GM23248 (cell line): ENCODE results near the gene STX10. TPM values are rescaled to one million over a fixed set of nuclear protein-coding genes. Genes with fewer than 3 reads are reported as not detected.
"Not testable (repeated sequence)": the region's sequence is repeated elsewhere in the genome, so short reads cannot be mapped to it uniquely, and the experiment has no call there.

Source experiments
- DNase-seq: peaks from one replicate; pipeline ENCODE4 v3.0.0-alpha.2; 2015
- H2AFZ ChIP-seq: fragments of 200-600 bp; sonication (generic); 2 replicates; pipeline ENCODE4 v1.6.1; 2016; ENCODE audit warnings: antibody characterized with exemption
- H3F3A ChIP-seq: fragments of 200-600 bp; sonication (generic); 2 replicates; pipeline ENCODE4 v1.6.1; 2016; ENCODE audit warnings: mild to moderate bottlenecking, antibody characterized with exemption, mixed run types; ENCODE audit not compliant: insufficient read depth
- H3K27ac ChIP-seq: fragments of 200-600 bp; sonication (generic); 2 replicates; pipeline ENCODE4 v1.5.1; 2016; ENCODE audit warnings: mild to moderate bottlenecking
- H3K27me3 ChIP-seq: fragments of 200-600 bp; sonication (generic); replicated peaks from 2 replicates; pipeline ENCODE4 v1.6.1; 2016; ENCODE audit warnings: mild to moderate bottlenecking; ENCODE audit not compliant: insufficient read depth
- H3K36me3 ChIP-seq: fragments of 200-600 bp; sonication (generic); 2 replicates; pipeline ENCODE4 v1.6.1; 2016; ENCODE audit warnings: low read depth, mild to moderate bottlenecking
- H3K4me1 ChIP-seq: fragments of 200-600 bp; sonication (generic); 2 replicates; pipeline ENCODE4 v1.6.1; 2016; ENCODE audit warnings: mild to moderate bottlenecking; ENCODE audit not compliant: insufficient read depth
- H3K4me2 ChIP-seq: fragments of 200-600 bp; sonication (generic); one replicate; pipeline ENCODE4 v1.6.1; 2016; ENCODE audit warnings: mild to moderate bottlenecking; ENCODE audit not compliant: unreplicated experiment
- H3K4me3 ChIP-seq: fragments of 200-600 bp; sonication (generic); 2 replicates; pipeline ENCODE4 v1.5.1; 2016; ENCODE audit warnings: mild to moderate bottlenecking
- H3K79me2 ChIP-seq: fragments of 200-600 bp; sonication (generic); 2 replicates; pipeline ENCODE4 v1.6.1; 2016; ENCODE audit warnings: mild to moderate bottlenecking; ENCODE audit not compliant: insufficient read depth
- H3K9ac ChIP-seq: fragments of 200-600 bp; sonication (generic); 2 replicates; pipeline ENCODE4 v1.6.1; 2016; ENCODE audit warnings: mild to moderate bottlenecking
- H3K9me2 ChIP-seq: fragments of 200-600 bp; sonication (generic); 2 replicates; pipeline ENCODE4 v1.6.1; 2016; ENCODE audit warnings: mixed run types, mild to moderate bottlenecking, moderate library complexity; ENCODE audit not compliant: insufficient read depth
- H3K9me3 ChIP-seq: fragments of 200-600 bp; sonication (generic); one replicate; pipeline ENCODE4 v1.6.1; 2017; ENCODE audit warnings: low read depth
- H4K20me1 ChIP-seq: fragments of 200-600 bp; sonication (generic); 2 replicates; pipeline ENCODE4 v1.6.0; 2016; ENCODE audit not compliant: insufficient read depth
- EZH2 ChIP-seq: fragments of 200-600 bp; sonication (generic); IDR thresholded peaks from 2 replicates; pipeline ENCODE4 v1.6.1; 2018; ENCODE audit warnings: antibody characterized with exemption, mild to moderate bottlenecking; ENCODE audit not compliant: insufficient read depth, poor library complexity, severe bottlenecking
- EZH2phosphoT487 ChIP-seq: fragments of 200-600 bp; sonication (generic); IDR thresholded peaks from 2 replicates; pipeline ENCODE4 v1.6.1; 2018; ENCODE audit warnings: antibody characterized with exemption, moderate library complexity, mild to moderate bottlenecking, low read depth; ENCODE audit not compliant: insufficient read depth
- WGBS, 2 experiments: methylation state at CpG; one replicate each; pipeline ENCODE4 v1.1.6; 2015 to 2017; ENCODE audit warnings: low lambda C conversion rate in 2 of 2, low coverage in 1 of 2; ENCODE audit errors: missing lambda C conversion rate in 2 of 2; 5-methylcytosine and 5-hydroxymethylcytosine counted together
- in situ Hi-C: fragments of 300-500 bp; cut with MboI; formaldehyde crosslinking; loops from 2 replicates; pipeline ENCODE4 v1.15.0; 2020
- polyA plus RNA-seq: library from polyadenylated mRNA; unstranded; fragments of >200 nt; fragmentation: Nextera tagmentation; extraction: Ambion mirVana; gene quantifications from 2 replicates; pipeline ENCODE4 v1.2.1, GENCODE V29; 2016
- total RNA-seq: library from RNA; depleted of rRNA; stranded (reverse); fragments of >200 nt; shearing (Covaris generic); gene quantifications from 2 replicates; pipeline ENCODE4 v1.2.3, GENCODE V29; 2014

Gene STX10
- total and polyA plus RNA-seq, 2 experiments from 2014 or later: 62.4 to 80.5 TPM

DNA sequence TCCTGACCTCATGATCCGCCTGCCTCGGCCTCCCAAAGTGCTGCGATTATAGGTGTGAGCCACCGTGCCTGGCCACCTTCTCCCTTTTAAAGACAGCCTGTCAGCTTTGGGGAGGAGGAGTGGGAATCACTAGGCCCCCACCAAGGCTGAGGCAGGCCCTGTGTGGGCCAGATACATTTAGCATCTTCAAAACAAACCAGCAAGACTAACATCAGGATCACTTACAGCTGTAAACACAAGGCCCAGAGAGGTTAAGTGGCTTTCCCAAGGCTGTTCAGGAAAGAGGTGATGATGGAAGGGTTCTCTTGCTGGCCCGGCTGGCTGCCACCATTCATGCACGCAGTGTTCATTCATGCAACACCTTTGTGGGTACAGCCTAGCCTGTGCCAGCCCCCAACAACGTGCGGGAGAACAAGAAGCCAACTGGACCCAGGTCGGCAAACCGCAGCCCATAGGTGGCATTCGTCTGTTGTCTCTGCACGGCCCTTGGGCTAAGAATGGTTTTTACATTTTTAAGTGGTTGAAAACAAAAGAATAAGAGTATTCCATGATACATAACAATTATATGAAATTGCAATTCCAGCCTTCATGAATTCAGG lies 23.1 kb upstream of the STX10 start:
- Histone ChIP-seq H3K9ac (peak overlapping the region; percentile 57), H3K9me3 (no peaks in the 10 kb centered on the region), H3K27me3 (no peaks in the 10 kb centered on the region), H4K20me1 (no peaks in the 10 kb centered on the region), H3K9me2 (no peaks in the 10 kb centered on the region), H2AFZ (peak overlapping the region; percentile 55), H3K79me2 (no peaks in the 10 kb centered on the region), H3K27ac (peak overlapping the region; percentile 88), H3K4me1 (peaks cover 34% of the 10 kb centered on the region), H3K4me2 (no peak overlapping the region), H3K36me3 (no peaks in the 10 kb centered on the region), H3K4me3 (no peak overlapping the region), H3F3A (peaks cover 26% of the 10 kb centered on the region)
- DNase-seq: no peak
- in situ Hi-C loops: no loop called here
- TF ChIP-seq EZH2 (no peak), EZH2phosphoT487 (no peak)
- WGBS, 2 experiments: 67 to 68% methylated on average over 12 of the region's 12 CpGs

DNA sequence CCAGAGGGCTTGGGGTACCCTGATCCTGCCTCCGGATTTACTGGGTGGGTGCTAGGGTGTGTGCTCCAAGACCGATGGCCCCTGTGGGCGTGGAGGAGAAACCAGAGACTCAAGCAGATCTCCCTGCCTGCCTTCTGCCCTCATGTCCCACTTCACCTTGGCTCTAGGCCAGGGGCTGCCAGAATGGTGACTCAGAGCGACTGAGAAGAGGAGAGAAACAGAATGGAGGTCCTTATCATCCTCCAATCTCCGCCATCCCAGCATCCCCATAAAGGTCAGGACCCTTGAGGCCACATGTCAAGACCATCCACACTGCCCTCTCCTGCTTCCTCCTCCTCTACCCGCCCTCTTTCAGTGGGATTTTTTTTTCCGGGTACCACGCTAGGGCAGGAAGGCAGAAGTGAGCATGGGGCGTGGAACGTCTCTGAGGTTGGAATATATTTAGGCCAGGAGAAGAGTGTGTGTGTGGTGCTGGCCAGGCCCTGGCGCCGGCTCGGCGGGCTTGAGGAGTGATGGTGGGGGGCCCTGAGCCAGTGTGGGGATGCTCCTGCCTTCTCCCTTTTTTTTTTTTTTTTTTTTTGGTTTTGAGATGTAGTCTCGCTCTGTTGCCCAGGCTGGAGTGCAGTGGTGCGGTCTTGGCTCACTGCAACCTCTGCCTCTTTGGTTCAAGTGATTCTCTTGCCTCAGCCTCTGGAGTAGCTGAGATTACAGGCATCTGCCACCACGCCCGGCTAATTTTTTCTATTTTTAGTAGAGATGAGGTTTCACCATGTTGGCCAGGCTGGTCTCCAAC lies 22.4 kb upstream of the STX10 start:
- Histone ChIP-seq H3K36me3 (no peaks in the 10 kb centered on the region), H3K4me1 (peaks cover 39% of the 10 kb centered on the region), H3K9me3 (no peaks in the 10 kb centered on the region), H4K20me1 (no peaks in the 10 kb centered on the region), H3K9me2 (no peaks in the 10 kb centered on the region), H3K27ac (peak overlapping the region; percentile 88), H3K4me3 (no peak overlapping the region), H3K4me2 (peak overlapping the region; percentile 30), H3K9ac (peak overlapping the region; percentile 57), H3K79me2 (no peaks in the 10 kb centered on the region), H2AFZ (peak overlapping the region; percentile 66), H3K27me3 (no peaks in the 10 kb centered on the region), H3F3A (peaks cover 31% of the 10 kb centered on the region)
- TF ChIP-seq EZH2: no peak
- no peak for TF ChIP-seq EZH2phosphoT487
- in situ Hi-C loops: no loop called here
- DNase-seq: peak; percentile 92
- WGBS, 2 experiments: 16 to 19% methylated on average over 16 to 18 of the region's 18 CpGs

GRCh38 chr19:13171146-13171545 lies 21.0 kb upstream of the STX10 start:
- 93 to 96% methylated on average over 7 of the region's 7 CpGs for WGBS, 2 experiments
- H3K27ac ChIP-seq: no peak overlapping the region

GRCh38 chr19:13169769-13170168 lies 19.6 kb upstream of the STX10 start:
- 40 to 49% methylated on average over 5 of the region's 5 CpGs for WGBS, 2 experiments
- peaks cover 52% of the 10 kb centered on the region for H3K4me1 ChIP-seq

More at GRCh38 chr19:13171146-13171545, 21.0 kb upstream of the STX10 start:
- in situ Hi-C loops: no loop called here
- Histone ChIP-seq H3K4me2 (no peak overlapping the region), H3K9me2 (no peaks in the 10 kb centered on the region), H3K79me2 (no peaks in the 10 kb centered on the region), H2AFZ (no peak overlapping the region), H3K4me1 (peaks cover 48% of the 10 kb centered on the region), H3K9me3 (no peaks in the 10 kb centered on the region), H3K36me3 (no peaks in the 10 kb centered on the region), H3F3A (peaks cover 43% of the 10 kb centered on the region), H3K27me3 (no peaks in the 10 kb centered on the region), H3K4me3 (no peak overlapping the region), H3K9ac (no peak overlapping the region), H4K20me1 (no peaks in the 10 kb centered on the region)
- no peak for TF ChIP-seq EZH2phosphoT487
- no peak for TF ChIP-seq EZH2
- no peak for DNase-seq

GRCh38 chr19:13166151-13166550 lies 16.0 kb upstream of the STX10 start:
- Histone ChIP-seq H3K27ac (peak overlapping the region; percentile 93), H3F3A (peaks cover 52% of the 10 kb centered on the region), H3K4me1 (peaks cover 67% of the 10 kb centered on the region)
- H3K9me2 ChIP-seq, H3K79me2 ChIP-seq, H4K20me1 ChIP-seq, DNase-seq, H3K4me2 ChIP-seq, H3K36me3 ChIP-seq, H3K9ac ChIP-seq, H2AFZ ChIP-seq, H3K27me3 ChIP-seq, H3K4me3 ChIP-seq, H3K9me3 ChIP-seq, in situ Hi-C loops: not testable (repeated sequence)
- 99 to 100% methylated on average over 3 of the region's 3 CpGs for WGBS, 2 experiments

More at GRCh38 chr19:13169769-13170168, 19.6 kb upstream of the STX10 start:
- Histone ChIP-seq H3K9ac (peak overlapping the region; percentile 48; the same call in 1 of the 2 replicates), H3K27ac (peak overlapping the region; percentile 93), H2AFZ (no peak overlapping the region), H3K4me2 (peak overlapping the region; percentile 21), H3K36me3 (no peaks in the 10 kb centered on the region), H3K9me2 (no peaks in the 10 kb centered on the region), H3F3A (peaks cover 50% of the 10 kb centered on the region), H3K4me3 (no peak overlapping the region), H3K27me3 (no peaks in the 10 kb centered on the region), H3K79me2 (no peaks in the 10 kb centered on the region), H3K9me3 (no peaks in the 10 kb centered on the region), H4K20me1 (no peaks in the 10 kb centered on the region)
- in situ Hi-C loops: no loop called here
- DNase-seq: peak; percentile 89
- TF ChIP-seq EZH2phosphoT487 (no peak), EZH2 (no peak)
